WTC11 (cell line): ENCODE results near the gene MAN2B2. TPM values are rescaled to one million over a fixed set of nuclear protein-coding genes. Genes with fewer than 3 reads are reported as not detected.

Source experiments
- ATAC-seq: fragments of 200-7000 bp; cut with Tn5 transposase; 2 replicates; pipeline ENCODE4 v1.10.0; 2021; ENCODE audit warnings: mild to moderate bottlenecking, moderate library complexity
- CTCF ChIA-PET: fragments of 300-600 bp; sonication (Branson Sonifier 250); formaldehyde crosslinking; loops from one replicate; lab custom pipeline; 2021; ENCODE audit warnings: antibody characterized with exemption; lab: Charles Lee
- POLR2A ChIA-PET: fragments of 350-600 bp; sonication (Branson Sonifier 250); formaldehyde crosslinking; loops from one replicate; lab custom pipeline; 2021; ENCODE audit warnings: antibody characterized with exemption; lab: Charles Lee
- DNase-seq: peaks from one replicate; pipeline ENCODE4 v3.0.0; 2021; ENCODE audit warnings: low spot score
- H3K27ac Mint-ChIP-seq: 2 replicates; pipeline ENCODE4 v1.8.0; 2021; ENCODE audit warnings: mixed read lengths
- H3K27me3 Mint-ChIP-seq: 2 replicates; pipeline ENCODE4 v1.8.0; 2021; ENCODE audit warnings: low read depth, mild to moderate bottlenecking, moderate library complexity, mixed read lengths
- H3K36me3 Mint-ChIP-seq: 2 replicates; pipeline ENCODE4 v1.8.0; 2021; ENCODE audit warnings: mixed read lengths
- H3K4me1 Mint-ChIP-seq: 2 replicates; pipeline ENCODE4 v1.8.0; 2022; ENCODE audit warnings: mixed read lengths
- H3K4me3 Mint-ChIP-seq: 2 replicates; pipeline ENCODE4 v1.8.0; 2021; ENCODE audit warnings: mild to moderate bottlenecking, moderate library complexity, mixed read lengths
- H3K9me3 Mint-ChIP-seq: 2 replicates; pipeline ENCODE4 v1.8.0; 2021; ENCODE audit warnings: mixed read lengths
- ATF1 ChIP-seq: sonication (generic); formaldehyde crosslinking; IDR thresholded peaks from 2 replicates; pipeline ENCODE4 v1.8.1; 2023; ENCODE audit warnings: mild to moderate bottlenecking, moderate library complexity, missing genetic modification reagents
- CTCF ChIP-seq: fragments of 200-600 bp; IDR thresholded peaks from 2 replicates; pipeline ENCODE4 v1.8.0; 2022; ENCODE audit warnings: antibody characterized with exemption
- GTF2I ChIP-seq: fragments of 250-450 bp; sonication (Bioruptor Pico); conservative IDR thresholded peaks from 2 replicates; pipeline ENCODE4 v1.4.0; 2021; ENCODE audit warnings: mild to moderate bottlenecking
- JAZF1 ChIP-seq: fragments of 250-450 bp; sonication (Bioruptor Pico); IDR thresholded peaks from 2 replicates; pipeline ENCODE4 v1.9.0; 2021; ENCODE audit warnings: moderate library complexity, mild to moderate bottlenecking, inconsistent platforms
- NFATC4 ChIP-seq: fragments of 250-450 bp; sonication (Bioruptor Pico); IDR thresholded peaks from 2 replicates; pipeline ENCODE4 v1.9.0; 2021; ENCODE audit warnings: mild to moderate bottlenecking
- NFE2L1 ChIP-seq: sonication (generic); formaldehyde crosslinking; IDR thresholded peaks from 2 replicates; pipeline ENCODE4 v1.8.1; 2023; ENCODE audit warnings: missing genetic modification reagents
- NR3C1 ChIP-seq: sonication (generic); formaldehyde crosslinking; conservative IDR thresholded peaks from 2 replicates; pipeline ENCODE4 v1.8.1; 2023; ENCODE audit warnings: low read depth, mild to moderate bottlenecking, missing genetic modification reagents
- OVOL2 ChIP-seq: fragments of 250-450 bp; sonication (Bioruptor Pico); IDR thresholded peaks from 2 replicates; pipeline ENCODE4 v1.9.0; 2021; ENCODE audit warnings: mild to moderate bottlenecking, borderline replicate concordance
- PRRX2 ChIP-seq: fragments of 250-450 bp; sonication (Bioruptor Pico); IDR thresholded peaks from 2 replicates; pipeline ENCODE4 v1.8.0; 2021; ENCODE audit warnings: mild to moderate bottlenecking
- SMAD3 ChIP-seq: sonication (generic); formaldehyde crosslinking; IDR thresholded peaks from 2 replicates; pipeline ENCODE4 v1.8.0; 2022; ENCODE audit warnings: missing genetic modification reagents, mild to moderate bottlenecking, borderline replicate concordance
- SOX15 ChIP-seq: fragments of 250-450 bp; sonication (Bioruptor Pico); IDR thresholded peaks from 2 replicates; pipeline ENCODE4 v1.9.0; 2021; ENCODE audit warnings: mild to moderate bottlenecking
- TP53 ChIP-seq: sonication (generic); formaldehyde crosslinking; IDR thresholded peaks from 2 replicates; pipeline ENCODE4 v1.8.1; 2023; ENCODE audit warnings: mild to moderate bottlenecking, missing genetic modification reagents
- ZNF232 ChIP-seq: sonication (generic); formaldehyde crosslinking; IDR thresholded peaks from 2 replicates; pipeline ENCODE4 v1.8.0; 2022; ENCODE audit warnings: mild to moderate bottlenecking, missing genetic modification reagents
- ZNF317 ChIP-seq: sonication (generic); formaldehyde crosslinking; IDR thresholded peaks from 2 replicates; pipeline ENCODE4 v1.8.1; 2023; ENCODE audit warnings: low read depth, mild to moderate bottlenecking, moderate library complexity, missing genetic modification reagents, borderline replicate concordance
- ZNF512 ChIP-seq: sonication (generic); formaldehyde crosslinking; IDR thresholded peaks from 2 replicates; pipeline ENCODE4 v1.8.1; 2022; ENCODE audit warnings: missing genetic modification reagents, borderline replicate concordance
- ZNF671 ChIP-seq: fragments of 250-450 bp; sonication (Bioruptor Pico); IDR thresholded peaks from 2 replicates; pipeline ENCODE4 v1.8.0; 2021; ENCODE audit warnings: mild to moderate bottlenecking
- total RNA-seq: library from RNA; stranded (reverse); gene quantifications from 3 replicates; pipeline ENCODE4 v1.2.3, GENCODE V29; 2021
- TF ChIP-seq, protein P1 (sequence below): fragments of 250-450 bp; sonication (Bioruptor Pico); IDR thresholded peaks from 2 replicates; pipeline ENCODE4 v2.1.2; 2022; ENCODE audit warnings: mild to moderate bottlenecking, moderate library complexity
- TF ChIP-seq, protein P2 (sequence below): sonication (generic); formaldehyde crosslinking; IDR thresholded peaks from 2 replicates; pipeline ENCODE4 v1.8.1; 2022; ENCODE audit warnings: low read depth, missing genetic modification reagents, borderline replicate concordance
- TF ChIP-seq, protein P3 (sequence below): sonication (generic); formaldehyde crosslinking; IDR thresholded peaks from 2 replicates; pipeline ENCODE4 v1.8.0; 2022; ENCODE audit warnings: mild to moderate bottlenecking, missing genetic modification reagents
- TF ChIP-seq, protein P4 (sequence below): sonication (generic); formaldehyde crosslinking; IDR thresholded peaks from 2 replicates; pipeline ENCODE4 v1.8.1; 2023; ENCODE audit warnings: mild to moderate bottlenecking, missing genetic modification reagents, moderate library complexity

Gene MAN2B2
- total RNA-seq, 1 experiment from 2014 or later: 6.3 TPM

DNA sequence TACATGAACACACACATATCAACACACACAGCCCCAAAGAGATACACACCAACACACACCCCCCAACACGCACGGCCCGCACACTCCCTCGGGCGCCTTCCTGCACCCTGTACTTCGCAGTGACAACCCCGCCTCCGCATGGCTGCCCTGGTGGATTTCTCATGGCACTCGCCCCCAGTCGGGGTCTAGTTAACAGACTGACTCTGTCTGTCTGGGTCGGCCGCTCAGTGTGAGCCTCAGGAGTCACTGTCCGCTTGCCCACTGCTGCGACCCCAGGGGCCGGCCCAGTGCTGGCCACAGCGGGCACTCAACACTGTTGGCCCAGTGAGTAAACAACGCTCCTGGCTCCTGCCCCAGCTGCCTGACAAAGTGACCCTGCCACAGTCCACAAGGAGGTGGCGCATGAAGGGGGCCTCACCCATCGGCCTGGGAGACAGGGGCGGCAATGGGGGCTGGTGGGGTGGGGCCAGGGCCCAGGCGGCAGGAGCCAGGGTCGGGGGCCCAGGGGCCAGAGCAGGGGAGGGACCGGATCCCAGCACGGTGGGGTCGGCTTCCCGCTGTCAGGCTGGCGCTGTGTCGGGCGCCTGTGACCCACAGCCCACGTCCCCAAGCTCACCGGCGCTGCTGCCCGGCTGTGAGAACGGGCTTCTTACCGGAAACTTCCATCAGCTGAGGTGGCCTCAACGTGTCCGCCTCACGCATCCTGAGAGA is 40.2 kb upstream of the MAN2B2 start:
- ATAC-seq (no peak), DNase-seq (no peak)
- TF ChIP-seq, protein P1, sequence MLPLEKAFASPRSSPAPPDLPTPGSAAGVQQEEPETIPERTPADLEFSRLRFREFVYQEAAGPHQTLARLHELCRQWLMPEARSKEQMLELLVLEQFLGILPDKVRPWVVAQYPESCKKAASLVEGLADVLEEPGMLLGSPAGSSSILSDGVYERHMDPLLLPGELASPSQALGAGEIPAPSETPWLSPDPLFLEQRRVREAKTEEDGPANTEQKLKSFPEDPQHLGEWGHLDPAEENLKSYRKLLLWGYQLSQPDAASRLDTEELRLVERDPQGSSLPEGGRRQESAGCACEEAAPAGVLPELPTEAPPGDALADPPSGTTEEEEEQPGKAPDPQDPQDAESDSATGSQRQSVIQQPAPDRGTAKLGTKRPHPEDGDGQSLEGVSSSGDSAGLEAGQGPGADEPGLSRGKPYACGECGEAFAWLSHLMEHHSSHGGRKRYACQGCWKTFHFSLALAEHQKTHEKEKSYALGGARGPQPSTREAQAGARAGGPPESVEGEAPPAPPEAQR: no peak
- TF ChIP-seq NR3C1 (CRISPR knock-in tag) (no peak), JAZF1 (CRISPR knock-in tag) (no peak), OVOL2 (CRISPR knock-in tag) (no peak), ZNF512 (CRISPR knock-in tag) (no peak), GTF2I (no peak), PRRX2 (no peak), ZNF671 (CRISPR knock-in tag) (no peak), SMAD3 (CRISPR knock-in tag) (no peak), NFE2L1 (no peak), ZNF232 (CRISPR knock-in tag) (no peak), CTCF (no peak), NFATC4 (no peak), ATF1 (CRISPR knock-in tag) (no peak), SOX15 (CRISPR knock-in tag) (no peak), ZNF317 (no peak), TP53 (CRISPR knock-in tag) (no peak)
- TF ChIP-seq, protein P2, sequence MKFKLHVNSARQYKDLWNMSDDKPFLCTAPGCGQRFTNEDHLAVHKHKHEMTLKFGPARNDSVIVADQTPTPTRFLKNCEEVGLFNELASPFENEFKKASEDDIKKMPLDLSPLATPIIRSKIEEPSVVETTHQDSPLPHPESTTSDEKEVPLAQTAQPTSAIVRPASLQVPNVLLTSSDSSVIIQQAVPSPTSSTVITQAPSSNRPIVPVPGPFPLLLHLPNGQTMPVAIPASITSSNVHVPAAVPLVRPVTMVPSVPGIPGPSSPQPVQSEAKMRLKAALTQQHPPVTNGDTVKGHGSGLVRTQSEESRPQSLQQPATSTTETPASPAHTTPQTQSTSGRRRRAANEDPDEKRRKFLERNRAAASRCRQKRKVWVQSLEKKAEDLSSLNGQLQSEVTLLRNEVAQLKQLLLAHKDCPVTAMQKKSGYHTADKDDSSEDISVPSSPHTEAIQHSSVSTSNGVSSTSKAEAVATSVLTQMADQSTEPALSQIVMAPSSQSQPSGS (CRISPR knock-in tag): no peak
- TF ChIP-seq, protein P3, sequence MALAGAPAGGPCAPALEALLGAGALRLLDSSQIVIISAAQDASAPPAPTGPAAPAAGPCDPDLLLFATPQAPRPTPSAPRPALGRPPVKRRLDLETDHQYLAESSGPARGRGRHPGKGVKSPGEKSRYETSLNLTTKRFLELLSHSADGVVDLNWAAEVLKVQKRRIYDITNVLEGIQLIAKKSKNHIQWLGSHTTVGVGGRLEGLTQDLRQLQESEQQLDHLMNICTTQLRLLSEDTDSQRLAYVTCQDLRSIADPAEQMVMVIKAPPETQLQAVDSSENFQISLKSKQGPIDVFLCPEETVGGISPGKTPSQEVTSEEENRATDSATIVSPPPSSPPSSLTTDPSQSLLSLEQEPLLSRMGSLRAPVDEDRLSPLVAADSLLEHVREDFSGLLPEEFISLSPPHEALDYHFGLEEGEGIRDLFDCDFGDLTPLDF: no peak
- TF ChIP-seq, protein P4, sequence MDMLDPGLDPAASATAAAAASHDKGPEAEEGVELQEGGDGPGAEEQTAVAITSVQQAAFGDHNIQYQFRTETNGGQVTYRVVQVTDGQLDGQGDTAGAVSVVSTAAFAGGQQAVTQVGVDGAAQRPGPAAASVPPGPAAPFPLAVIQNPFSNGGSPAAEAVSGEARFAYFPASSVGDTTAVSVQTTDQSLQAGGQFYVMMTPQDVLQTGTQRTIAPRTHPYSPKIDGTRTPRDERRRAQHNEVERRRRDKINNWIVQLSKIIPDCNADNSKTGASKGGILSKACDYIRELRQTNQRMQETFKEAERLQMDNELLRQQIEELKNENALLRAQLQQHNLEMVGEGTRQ (CRISPR knock-in tag): no peak
- ChIA-PET POLR2A (no interaction called here), CTCF (interaction anchor here (0.9 to 1.1 kb wide), 2 partner anchors 8 to 12 kb away, joined by 4 read pairs; no protein-coding TSS in a partner anchor)
- H3K4me3 Mint-ChIP-seq: no peak overlapping the region
- H3K9me3 Mint-ChIP-seq: peaks cover 5% of the 10 kb centered on the region
- no peaks in the 10 kb centered on the region for H3K36me3 Mint-ChIP-seq
- no peaks in the 10 kb centered on the region; the same call in 1 of the 2 replicates for H3K27me3 Mint-ChIP-seq
- no peaks in the 10 kb centered on the region for H3K4me1 Mint-ChIP-seq
- no peak overlapping the region for H3K27ac Mint-ChIP-seq
